GM18520 (cell line): ENCODE data around the gene BAD.
A peak's percentile ranks its signal among the peaks of the same experiment; 100 is the strongest.
"Not testable (repeated sequence)": the region's sequence is repeated elsewhere in the genome, so short reads cannot be mapped to it uniquely, and the experiment has no call there.

Experiments used
- ATAC-seq: cut with Tn5 transposase; IDR thresholded peaks from one replicate; pipeline ENCODE4 v1.9.1; 2021; ENCODE audit not compliant: unreplicated experiment

Gene BAD

GRCh38 chr11:64284048-64284961 is at the start of gene BAD:
Gene BAD (minus strand): TSS chr11:64284665. CDS start chr11:64284368, 297 bp downstream.
- ATAC-seq: peak; percentile 58

DNA sequence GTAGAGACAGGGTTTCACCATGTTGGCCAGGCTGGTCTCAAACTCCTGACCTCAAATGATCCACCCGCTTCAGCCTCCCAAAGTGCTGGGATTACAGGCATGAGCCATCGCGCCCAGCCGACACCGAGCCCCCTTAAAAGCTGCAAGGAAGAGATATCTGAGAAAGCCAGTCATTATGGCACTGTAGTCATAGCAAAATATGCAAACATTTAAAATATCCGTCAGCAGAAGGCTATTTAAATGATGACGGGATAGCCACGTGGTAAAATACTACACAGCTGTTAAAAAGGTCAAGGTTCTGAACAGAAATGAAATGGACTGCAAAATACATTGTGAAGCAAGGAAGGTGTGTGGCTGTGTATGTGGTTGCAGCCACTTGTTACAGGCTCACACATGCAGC is 49.1 kb upstream of the BAD start:
- ATAC-seq: no peak

GRCh38 chr11:64331569-64332371 is 47.3 kb upstream of the BAD start:
- peak; percentile 54 for ATAC-seq

- ATAC-seq: no peak
Measured at GRCh38 chr11:64330888-64331287, 46.4 kb upstream of the BAD start.

DNA sequence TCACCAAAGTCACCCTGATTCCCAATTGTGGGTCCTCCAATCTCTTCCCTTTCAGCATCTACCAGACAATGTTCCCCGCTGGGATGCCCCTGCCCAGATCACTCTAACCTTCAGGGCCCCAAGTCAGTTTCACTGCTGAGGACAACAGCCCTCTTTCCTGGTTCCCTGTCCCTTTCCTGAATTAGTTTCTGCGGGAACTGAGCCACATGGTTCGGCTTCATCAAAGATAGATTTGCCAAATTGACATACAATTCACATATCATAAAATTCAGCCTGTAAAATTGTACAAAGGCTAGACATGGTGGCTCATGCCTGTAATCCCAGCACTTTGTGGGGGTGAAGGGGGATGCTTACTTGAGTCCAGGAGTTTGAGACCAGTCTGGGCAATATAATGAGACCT is 43.5 kb upstream of the BAD start:
- ATAC-seq: no peak

DNA sequence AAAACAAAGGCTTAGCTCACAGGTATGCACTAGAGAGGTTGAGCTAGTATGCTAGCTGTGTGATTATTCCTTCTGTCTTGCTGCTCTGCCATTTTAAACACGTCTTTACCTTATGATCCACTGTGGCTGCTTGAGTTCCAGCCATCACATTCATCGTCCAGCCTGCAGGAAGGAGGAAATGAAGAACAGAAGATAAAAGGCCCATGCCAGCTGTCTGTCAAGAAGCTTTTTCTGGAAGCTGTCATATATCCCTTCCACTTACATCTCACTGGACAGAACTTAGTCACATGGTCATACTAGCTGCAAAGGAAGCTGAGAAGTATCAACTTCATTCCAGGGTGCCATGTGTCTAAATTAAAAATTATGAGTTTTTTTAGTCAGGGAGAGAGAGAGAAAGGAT is 42.9 kb upstream of the BAD start:
- ATAC-seq: no peak

DNA sequence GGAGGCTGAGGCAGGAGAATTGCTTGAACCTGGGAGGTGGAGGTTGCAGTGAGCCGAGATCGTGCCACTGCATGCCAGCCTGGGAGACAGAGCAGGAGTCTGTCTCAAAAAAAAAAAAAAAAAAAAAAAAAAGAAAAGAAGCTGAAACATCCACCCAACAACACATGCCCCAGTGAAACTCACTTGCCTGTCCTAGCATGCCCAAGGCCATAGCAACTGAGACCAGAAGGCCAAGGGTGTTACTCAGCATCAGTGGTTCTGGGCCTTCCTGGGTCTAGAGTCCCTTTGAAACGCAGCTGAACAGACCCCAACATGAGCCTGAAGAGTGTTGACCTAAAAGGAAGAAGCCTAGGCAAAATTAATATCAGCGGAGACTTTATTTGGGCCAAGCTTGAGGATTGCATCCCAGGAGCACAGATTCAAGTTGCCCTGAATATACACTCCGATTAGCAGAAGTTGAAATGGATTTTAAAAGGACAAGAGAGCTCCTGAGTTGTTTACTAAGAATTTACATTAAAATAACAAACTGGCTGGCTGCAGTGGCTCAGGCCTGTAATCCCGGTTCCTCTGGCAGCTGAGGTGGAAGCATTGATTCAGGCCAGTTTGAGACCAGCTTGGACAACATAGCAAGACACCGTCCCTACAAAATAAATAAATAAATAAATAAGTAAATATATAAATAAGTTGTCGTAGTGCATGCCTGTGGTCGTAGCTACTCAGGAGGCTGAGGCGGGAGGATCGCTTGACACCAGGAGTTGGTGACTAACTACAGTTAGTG is 40.4 kb upstream of the BAD start:
- ATAC-seq: no peak

DNA sequence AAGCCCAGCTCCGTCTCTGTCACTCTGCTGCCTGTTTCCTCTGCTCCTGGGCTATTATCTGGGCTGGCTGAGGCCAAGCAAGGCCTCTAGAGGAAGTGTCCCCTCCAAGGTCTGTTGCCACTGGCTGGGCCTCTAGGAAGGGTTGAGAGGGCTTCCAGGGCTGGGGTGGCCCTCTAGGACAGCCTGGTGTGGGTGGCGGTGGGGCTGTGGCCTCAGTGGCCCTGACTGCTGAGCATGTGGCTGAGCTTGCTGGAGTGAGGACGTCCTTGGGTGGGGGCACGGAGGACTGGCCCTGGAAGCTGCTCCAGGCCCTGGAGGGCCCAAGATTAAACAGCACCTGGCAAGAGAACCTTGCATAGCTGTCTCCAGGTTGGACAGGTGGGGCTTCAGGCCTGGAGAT is 39.5 kb upstream of the BAD start:
- not testable (repeated sequence) for ATAC-seq

GRCh38 chr11:64323373-64323772 is 38.9 kb upstream of the BAD start:
- ATAC-seq: no peak

DNA sequence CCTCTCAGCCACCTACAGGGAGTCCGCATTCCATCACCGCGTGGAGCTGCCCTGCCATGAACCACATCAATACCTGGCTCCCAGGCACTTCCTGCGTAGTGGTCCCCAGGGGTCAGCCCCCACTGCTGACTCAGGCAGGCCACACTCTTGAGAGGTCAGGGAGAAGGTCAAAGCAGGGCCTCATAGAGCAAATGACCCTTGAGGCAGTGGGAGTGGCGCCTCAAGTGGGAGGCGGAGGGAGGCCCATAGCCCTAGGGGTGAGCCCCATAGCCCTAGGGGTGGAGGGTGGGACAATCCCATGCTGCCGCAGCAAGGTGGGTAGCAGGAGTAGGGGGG is 38.4 kb upstream of the BAD start:
- no peak for ATAC-seq

DNA sequence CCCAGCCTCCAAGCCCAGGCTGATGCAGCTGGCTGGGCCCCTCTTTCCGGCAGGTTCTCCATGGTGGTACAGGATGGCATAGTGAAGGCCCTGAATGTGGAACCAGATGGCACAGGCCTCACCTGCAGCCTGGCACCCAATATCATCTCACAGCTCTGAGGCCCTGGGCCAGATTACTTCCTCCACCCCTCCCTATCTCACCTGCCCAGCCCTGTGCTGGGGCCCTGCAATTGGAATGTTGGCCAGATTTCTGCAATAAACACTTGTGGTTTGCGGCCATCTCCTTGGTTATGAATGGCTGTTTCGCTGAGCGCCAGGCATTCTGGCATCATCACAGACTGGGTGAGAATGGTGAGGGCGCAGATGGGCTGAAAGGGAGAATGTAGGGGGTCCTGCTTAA is 37.1 kb upstream of the BAD start:
- no peak for ATAC-seq

- no peak for ATAC-seq
Measured at GRCh38 chr11:64321026-64321425, 36.6 kb upstream of the BAD start.

DNA sequence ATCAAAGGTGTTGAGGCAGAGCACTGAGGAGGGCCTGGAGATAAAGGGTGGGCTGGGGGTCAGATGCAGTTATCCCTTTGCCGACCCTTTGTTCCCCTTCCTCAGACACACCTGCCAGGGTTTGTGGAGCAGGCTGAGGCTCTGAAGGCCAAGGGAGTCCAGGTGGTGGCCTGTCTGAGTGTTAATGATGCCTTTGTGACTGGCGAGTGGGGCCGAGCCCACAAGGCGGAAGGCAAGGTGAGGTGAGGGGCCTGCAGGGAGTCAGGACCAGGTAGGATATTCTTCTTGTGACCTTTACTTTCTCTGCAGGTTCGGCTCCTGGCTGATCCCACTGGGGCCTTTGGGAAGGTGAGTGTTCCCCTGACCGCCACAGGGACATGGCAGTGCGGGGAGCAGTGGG is 36.1 kb upstream of the BAD start:
- no peak for ATAC-seq

DNA sequence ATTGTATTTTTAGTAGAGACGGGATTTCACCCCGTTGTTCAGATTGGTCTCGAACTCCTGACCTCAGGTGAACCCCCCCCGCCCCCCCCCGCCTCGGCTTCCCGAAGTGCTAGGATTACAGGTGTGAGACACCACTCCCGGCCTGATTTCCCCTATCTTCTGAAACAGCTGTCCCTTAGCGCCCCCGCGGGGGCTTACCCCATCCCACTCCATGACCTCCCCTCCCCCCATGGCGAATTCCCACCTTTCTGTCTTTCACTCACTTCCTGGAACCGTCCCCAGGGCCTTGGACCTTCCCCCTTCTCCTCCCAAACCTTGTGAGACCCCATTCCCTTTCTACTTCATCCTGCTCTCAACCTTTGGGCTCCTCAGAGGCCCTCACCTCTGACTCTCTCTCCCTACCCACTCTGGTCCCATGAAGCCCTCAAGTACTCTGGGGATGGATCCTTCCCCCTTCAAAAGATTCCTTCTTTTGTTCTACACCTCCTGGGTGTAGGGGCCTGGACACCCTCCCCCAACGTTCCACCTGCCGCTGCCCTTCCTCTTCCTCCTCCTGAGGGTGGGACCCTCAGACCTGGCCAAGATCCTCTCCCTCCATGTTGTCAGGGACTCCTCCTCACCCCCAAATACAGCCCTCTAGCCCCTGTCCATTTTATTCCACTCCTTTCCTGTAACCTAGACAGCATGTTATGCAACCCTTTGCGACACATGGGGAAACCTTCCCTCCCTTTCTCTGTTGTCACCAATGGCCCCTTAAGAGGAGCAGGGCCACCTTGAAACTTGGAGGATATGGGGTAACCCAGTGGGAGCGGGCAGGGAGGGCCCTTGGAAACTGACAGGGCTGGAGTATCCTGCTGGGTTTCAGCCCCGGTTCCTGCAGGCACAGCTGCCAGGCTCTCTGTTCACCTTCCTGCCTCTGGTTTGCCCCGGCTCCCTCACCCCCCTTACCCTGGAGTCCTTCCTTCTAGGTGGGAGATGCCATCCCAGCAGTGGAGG is 34.6 kb upstream of the BAD start:
- no peak for ATAC-seq

GRCh38 chr11:64317961-64318765 is 33.7 kb upstream of the BAD start, which contains the start of gene PRDX5:
Gene PRDX5 (plus strand): TSS chr11:64318121. CDS start chr11:64318216, 95 bp downstream.
- peak; percentile 66 for ATAC-seq

DNA sequence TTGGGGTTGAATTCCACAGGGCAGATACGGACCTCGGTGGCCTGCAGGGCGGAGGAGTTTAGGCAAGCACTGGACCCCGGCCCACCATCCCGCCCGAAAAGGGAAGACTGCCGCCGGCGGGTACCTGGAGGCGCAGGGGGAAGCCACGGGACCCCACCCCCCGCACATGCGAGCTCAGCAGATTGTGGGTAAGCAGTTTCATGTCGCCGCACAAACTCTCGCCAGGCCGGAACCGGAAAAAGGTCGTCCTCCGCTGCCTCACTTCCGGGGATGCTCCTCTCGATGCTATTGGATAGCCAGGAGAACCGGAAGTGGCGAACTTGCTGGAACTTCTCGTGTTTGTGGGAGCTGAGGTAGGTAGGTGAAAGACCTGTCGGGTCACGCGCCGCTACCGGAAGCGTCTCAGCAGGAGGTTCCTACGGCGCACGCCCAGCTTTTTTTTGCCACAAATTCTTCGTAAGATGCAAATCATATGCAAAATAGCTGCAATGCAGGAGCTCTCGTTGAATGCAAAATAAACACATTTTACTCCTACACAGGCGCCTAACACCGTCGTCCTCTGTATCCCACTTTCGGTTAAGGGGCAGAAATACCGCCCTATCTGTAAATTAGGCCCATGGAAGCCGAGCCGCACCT is 33.0 kb upstream of the BAD start, which contains the start of gene TRMT112:
Gene TRMT112, minus strand, starts transcription at position 235 of the 636 bp plus-strand sequence. Its CDS starts 33 bp downstream, at position 202.
- peak; percentile 51 for ATAC-seq

GRCh38 chr11:64316672-64317324 is 32.3 kb upstream of the BAD start:
- no peak for ATAC-seq
